H9 (cell line): Measurements from ENCODE around the gene METTL23. TPM values are rescaled to one million over a fixed set of nuclear protein-coding genes. Genes with fewer than 3 reads are reported as not detected.

ENCODE experiments used
- DNase-seq: peaks from one replicate; pipeline ENCODE4 v3.0.0-alpha.2; 2017
- H2AFZ ChIP-seq: one replicate; pipeline ENCODE4 v1.6.1; 2013; ENCODE audit warnings: mild to moderate bottlenecking, low read length, control low read depth, moderate library complexity
- H2AK5ac ChIP-seq: 2 replicates; pipeline ENCODE4 v1.6.1; 2013; ENCODE audit warnings: low read length, control low read depth, mixed read lengths; ENCODE audit not compliant: insufficient read length
- H2BK120ac ChIP-seq: one replicate; pipeline ENCODE4 v1.6.1; 2013; ENCODE audit warnings: low read depth, mild to moderate bottlenecking, low read length, control low read depth, inconsistent platforms; ENCODE audit not compliant: poor library complexity, severe bottlenecking
- H2BK12ac ChIP-seq: 2 replicates; pipeline ENCODE4 v1.6.1; 2013; ENCODE audit warnings: low read length, control low read depth, mixed read lengths, low read depth; ENCODE audit not compliant: insufficient read length
- H2BK15ac ChIP-seq: 2 replicates; pipeline ENCODE4 v1.6.1; 2013; ENCODE audit warnings: low read depth, low read length, control low read depth
- H2BK20ac ChIP-seq: one replicate; pipeline ENCODE4 v1.6.1; 2013; ENCODE audit warnings: low read depth, mild to moderate bottlenecking, low read length, control low read depth, inconsistent platforms; ENCODE audit not compliant: poor library complexity, severe bottlenecking
- H2BK5ac ChIP-seq: 2 replicates; pipeline ENCODE4 v1.6.1; 2013; ENCODE audit warnings: low read length, control low read depth, mixed read lengths; ENCODE audit not compliant: insufficient read length
- H3K14ac ChIP-seq: 2 replicates; pipeline ENCODE4 v1.6.1; 2013; ENCODE audit warnings: low read length, control low read depth; ENCODE audit not compliant: insufficient read depth
- H3K18ac ChIP-seq: 2 replicates; pipeline ENCODE4 v1.6.1; 2013; ENCODE audit warnings: low read depth, mild to moderate bottlenecking, mixed read lengths, low read length, control low read depth; ENCODE audit not compliant: insufficient read length
- H3K23ac ChIP-seq: 2 replicates; pipeline ENCODE4 v1.6.1; 2013; ENCODE audit warnings: low read length, control low read depth, mixed read lengths, low read depth; ENCODE audit not compliant: insufficient read length
- H3K23me2 ChIP-seq: 2 replicates; pipeline ENCODE4 v1.6.1; 2013; ENCODE audit warnings: low read depth, mild to moderate bottlenecking, mixed read lengths, low read length, control low read depth; ENCODE audit not compliant: insufficient read length, poor library complexity, severe bottlenecking
- H3K27ac ChIP-seq: 2 replicates; pipeline ENCODE4 v1.5.1; 2013; ENCODE audit warnings: low read length, control low read depth, mixed read lengths, low read depth; ENCODE audit not compliant: insufficient read length
- H3K27me3 ChIP-seq: 2 replicates; pipeline ENCODE4 v1.6.1; 2013; ENCODE audit warnings: low read length, control low read depth, inconsistent platforms; ENCODE audit not compliant: insufficient read depth
- H3K4ac ChIP-seq: 2 replicates; pipeline ENCODE4 v1.6.1; 2013; ENCODE audit warnings: low read depth, mild to moderate bottlenecking, control low read depth, inconsistent platforms, low read length, moderate library complexity
- H3K4me1 ChIP-seq: 2 replicates; pipeline ENCODE4 v1.6.1; 2013; ENCODE audit warnings: low read length, control low read depth, inconsistent platforms; ENCODE audit not compliant: insufficient read depth
- H3K4me2 ChIP-seq: 2 replicates; pipeline ENCODE4 v1.6.1; 2013; ENCODE audit warnings: low read length, control low read depth, mixed read lengths; ENCODE audit not compliant: insufficient read length, insufficient read depth
- H3K56ac ChIP-seq: 2 replicates; pipeline ENCODE4 v1.6.1; 2013; ENCODE audit warnings: low read depth, mild to moderate bottlenecking, mixed read lengths, low read length, control low read depth; ENCODE audit not compliant: insufficient read length
- H3K79me1 ChIP-seq: 2 replicates; pipeline ENCODE4 v1.6.1; 2013; ENCODE audit warnings: low read depth, mild to moderate bottlenecking, moderate library complexity, low read length, control low read depth, inconsistent platforms; ENCODE audit not compliant: insufficient read depth, poor library complexity, severe bottlenecking
- H3K79me2 ChIP-seq: 2 replicates; pipeline ENCODE4 v1.6.1; 2013; ENCODE audit warnings: low read length, control low read depth, inconsistent platforms; ENCODE audit not compliant: insufficient read depth
- H3K9ac ChIP-seq: 2 replicates; pipeline ENCODE4 v1.6.1; 2013; ENCODE audit warnings: low read length, control low read depth, mixed read lengths; ENCODE audit not compliant: insufficient read length; ENCODE audit errors: extremely low read depth
- H3K9me3 ChIP-seq: one replicate; pipeline ENCODE4 v1.6.1; 2013; ENCODE audit warnings: low read depth, low read length, inconsistent platforms; ENCODE audit not compliant: control insufficient read depth
- H3T11ph ChIP-seq: one replicate; pipeline ENCODE4 v1.6.1; 2013; ENCODE audit warnings: mild to moderate bottlenecking, low read length, control low read depth, inconsistent platforms
- H4K20me1 ChIP-seq: one replicate; pipeline ENCODE4 v1.6.1; 2013; ENCODE audit not compliant: control insufficient read depth, insufficient read length, insufficient read depth
- H4K5ac ChIP-seq: 2 replicates; pipeline ENCODE4 v1.6.1; 2013; ENCODE audit warnings: low read depth, mild to moderate bottlenecking, mixed read lengths, low read length, control low read depth; ENCODE audit not compliant: insufficient read length
- H4K8ac ChIP-seq: replicated peaks from 2 replicates; pipeline ENCODE4 v1.6.1; 2013; ENCODE audit warnings: low read length, control low read depth, mixed read lengths, low read depth; ENCODE audit not compliant: insufficient read length
- H4K91ac ChIP-seq: 2 replicates; pipeline ENCODE4 v1.6.1; 2013; ENCODE audit warnings: low read depth, mild to moderate bottlenecking, moderate library complexity, mixed read lengths, low read length, control low read depth; ENCODE audit not compliant: insufficient read length
- H3K27ac Mint-ChIP-seq, 3 experiments: 2 replicates in 2 of 3; 3 replicates in 1 of 3; pipeline ENCODE4 v1.8.0; 2020 to 2021; ENCODE audit warnings: mixed read lengths in 3 of 3, mild to moderate bottlenecking in 1 of 3, moderate library complexity in 1 of 3
- H3K27me3 Mint-ChIP-seq: 2 replicates; pipeline ENCODE4 v1.8.0; 2021; ENCODE audit warnings: low read depth, mild to moderate bottlenecking, moderate library complexity, mixed read lengths
- H3K36me3 Mint-ChIP-seq, 3 experiments: 2 replicates in 2 of 3; 3 replicates in 1 of 3; pipeline ENCODE4 v1.8.0; 2020 to 2021; ENCODE audit warnings: low read depth in 3 of 3, mixed read lengths in 3 of 3; ENCODE audit not compliant: insufficient read depth in 1 of 3
- H3K4me1 Mint-ChIP-seq, 2 experiments: 2 replicates each; pipeline ENCODE4 v1.8.0; 2020; ENCODE audit warnings: mixed read lengths in 2 of 2
- H3K4me3 Mint-ChIP-seq, 2 experiments: 2 replicates in 1 of 2; 3 replicates in 1 of 2; pipeline ENCODE4 v1.8.0; 2020 to 2021; ENCODE audit warnings: mild to moderate bottlenecking in 2 of 2, mixed read lengths in 2 of 2, moderate library complexity in 1 of 2
- H3K9me3 Mint-ChIP-seq, 2 experiments: 2 replicates in 1 of 2; 3 replicates in 1 of 2; pipeline ENCODE4 v1.8.0; 2020; ENCODE audit warnings: mild to moderate bottlenecking in 2 of 2, mixed read lengths in 2 of 2, moderate library complexity in 1 of 2
- CTCF ChIP-seq: fragments of 200-600 bp; sonication (generic); conservative IDR thresholded peaks from 3 replicates; pipeline ENCODE4 v1.8.0; 2021; ENCODE audit warnings: antibody characterized with exemption, mild to moderate bottlenecking
- WGBS: extraction: QIAGEN DNeasy Blood & Tissue Kit; methylation state at CpG from one replicate; pipeline ENCODE4 v1.1.7; 2013; ENCODE audit warnings: missing lambda C conversion rate, low lambda C conversion rate, mixed read lengths; ENCODE audit not compliant: insufficient read length; ENCODE audit errors: extremely low coverage; 5-methylcytosine and 5-hydroxymethylcytosine counted together
- total RNA-seq: library from RNA; stranded (reverse); gene quantifications from 2 replicates; pipeline ENCODE4 v1.2.1, GENCODE V29; 2021

The METTL23 gene
- total RNA-seq, 1 experiment from 2014 or later: 29.9 TPM

- no peak overlapping the region for H3T11ph ChIP-seq
- H4K91ac ChIP-seq: no peak overlapping the region
- H3K79me2 ChIP-seq: no peaks in the 10 kb centered on the region
- H3K4me3 Mint-ChIP-seq: no peak overlapping the region
- no peak overlapping the region for H3K9ac ChIP-seq
- no peaks in the 10 kb centered on the region for H3K79me1 ChIP-seq
- no peak overlapping the region for H2AK5ac ChIP-seq
- no peak overlapping the region for H2BK15ac ChIP-seq
- H3K36me3 Mint-ChIP-seq: 0 out of 7 replicates have a peak, but pooled peaks cover 0 to 4% (median 0%) of the 10 kb centered on the region in 3 experiments
- H3K9me3 ChIP-seq: no peaks in the 10 kb centered on the region
- H3K27ac Mint-ChIP-seq: no peak overlapping the region
- H4K20me1 ChIP-seq: no peaks in the 10 kb centered on the region
- no peak overlapping the region for H4K5ac ChIP-seq
- no peak overlapping the region for H2BK12ac ChIP-seq
- H3K56ac ChIP-seq: no peak overlapping the region
- H3K23ac ChIP-seq: no peak overlapping the region
- peaks cover 3% of the 10 kb centered on the region; the same call in 1 of the 2 replicates for H3K4me1 ChIP-seq
- no peaks in the 10 kb centered on the region for H3K23me2 ChIP-seq
- H2BK120ac ChIP-seq: no peak overlapping the region
- no peak for DNase-seq
- H3K4me1 Mint-ChIP-seq: peaks cover 27 to 47% of the 10 kb centered on the region in 2 experiments
- H3K18ac ChIP-seq: no peak overlapping the region
- no CpG with 5 or more reads among the region's 8 CpGs for WGBS
- no peak overlapping the region for H2AFZ ChIP-seq
- no peak overlapping the region for H2BK20ac ChIP-seq
- no peak overlapping the region for H3K4me2 ChIP-seq
- no peaks in the 10 kb centered on the region; a peak in 1 of 5 replicates for H3K9me3 Mint-ChIP-seq
- no peak overlapping the region for H4K8ac ChIP-seq
- no peak overlapping the region for H3K4ac ChIP-seq
- no peak overlapping the region for H3K14ac ChIP-seq
- no peak overlapping the region for H3K27ac ChIP-seq
- no peaks in the 10 kb centered on the region for H3K27me3 Mint-ChIP-seq
- no peaks in the 10 kb centered on the region for H3K27me3 ChIP-seq
- H2BK5ac ChIP-seq: no peak overlapping the region
- TF ChIP-seq CTCF: no peak
Measured at GRCh38 chr17:76685846-76686245, 40.8 kb upstream of the METTL23 start.
